ENCODE data around the gene IMPDH1.
A peak's percentile ranks its signal among the peaks of the same experiment; 100 is the strongest.

IMPDH1 gene

GRCh38 chr7:128434413-128435326, 24.9 kb upstream of the IMPDH1 start:
- DNase-seq (ENCODE audit: low spot score): no peak

- DNase-seq (ENCODE audit: low spot score): no peak
Measured at GRCh38 chr7:128431754-128432153, 22.0 kb upstream of the IMPDH1 start.

- DNase-seq (ENCODE audit: low spot score): no peak
Measured at GRCh38 chr7:128431221-128431620, 21.4 kb upstream of the IMPDH1 start.

- DNase-seq (ENCODE audit: low spot score): no peak
Measured at GRCh38 chr7:128430207-128430606, 20.4 kb upstream of the IMPDH1 start.

GRCh38 chr7:128427289-128427891, 17.6 kb upstream of the IMPDH1 start:
- DNase-seq (ENCODE audit: low spot score): peak; percentile 59

DNA sequence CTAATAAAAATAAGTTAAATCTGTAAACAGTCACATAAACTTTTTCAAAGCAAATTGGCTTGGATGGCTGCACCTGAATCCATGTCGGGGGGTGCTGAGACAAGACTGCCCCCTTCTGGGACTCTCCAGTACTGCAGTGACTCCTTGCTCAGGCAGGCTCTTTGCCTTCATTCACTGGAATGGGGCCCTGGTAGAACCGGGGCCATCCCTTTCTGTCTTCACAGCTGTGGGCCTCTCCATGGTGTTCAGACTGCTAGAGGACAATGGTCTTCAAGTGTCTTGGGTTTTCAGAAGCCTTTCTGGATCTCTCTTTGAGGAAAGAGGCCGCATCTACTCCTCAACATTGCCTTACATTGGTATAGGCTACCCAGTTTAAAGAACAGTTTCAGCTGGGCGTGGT, 16.1 kb upstream of the IMPDH1 start:
- DNase-seq (ENCODE audit: low spot score): peak; percentile 79

DNA sequence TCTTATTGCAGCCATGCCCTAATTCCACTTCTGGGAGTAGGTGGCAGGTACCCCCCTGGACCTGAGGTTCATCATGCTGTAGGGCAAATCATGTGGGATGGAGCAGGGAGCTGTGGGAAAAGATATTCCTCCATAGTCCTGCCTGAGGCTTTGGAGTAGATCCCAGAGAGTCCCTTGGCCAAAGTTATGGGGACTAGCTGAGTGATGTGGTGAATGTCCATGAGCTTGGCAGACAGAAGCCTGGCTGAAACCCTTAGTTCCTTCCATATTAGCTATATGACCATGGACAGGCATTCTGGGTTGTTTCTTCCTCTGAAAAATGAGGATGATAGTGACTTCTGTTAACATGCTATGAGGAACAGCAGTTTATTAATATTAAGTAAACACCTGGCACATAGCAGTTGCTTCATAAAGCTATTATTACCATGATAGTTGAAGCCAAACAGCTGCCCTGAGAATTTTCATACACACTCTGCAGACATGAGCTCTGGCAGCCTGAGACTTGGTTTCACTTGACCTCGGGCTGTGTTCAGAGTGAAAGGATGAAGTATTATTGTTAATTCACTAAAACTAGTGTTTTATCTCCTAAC, 15.0 kb upstream of the IMPDH1 start:
- DNase-seq (ENCODE audit: low spot score): no peak

- DNase-seq (ENCODE audit: low spot score): peak; percentile 19
Measured at GRCh38 chr7:128422842-128423241, 13.1 kb upstream of the IMPDH1 start.

DNA sequence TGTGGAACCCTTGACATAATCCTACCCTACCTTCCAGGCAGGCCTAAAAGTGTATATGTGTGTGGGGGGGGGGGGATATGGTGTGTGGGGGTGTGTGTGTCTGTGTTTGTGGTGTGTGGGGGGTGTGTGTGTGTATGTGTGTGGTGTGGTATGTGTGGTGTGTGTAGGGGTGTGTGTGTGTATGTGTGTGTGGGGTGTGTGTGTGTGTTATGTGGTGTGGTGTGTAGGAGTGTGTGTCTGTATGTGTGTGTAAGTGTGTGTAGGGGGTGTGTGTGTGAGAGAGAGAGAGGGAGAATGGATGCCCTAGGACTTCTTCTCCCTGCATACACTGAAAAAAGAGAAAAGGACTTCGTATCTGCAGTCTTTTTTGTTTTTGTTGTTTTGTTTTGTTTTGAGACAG, 12.3 kb upstream of the IMPDH1 start:
- DNase-seq (ENCODE audit: low spot score): no peak

DNA sequence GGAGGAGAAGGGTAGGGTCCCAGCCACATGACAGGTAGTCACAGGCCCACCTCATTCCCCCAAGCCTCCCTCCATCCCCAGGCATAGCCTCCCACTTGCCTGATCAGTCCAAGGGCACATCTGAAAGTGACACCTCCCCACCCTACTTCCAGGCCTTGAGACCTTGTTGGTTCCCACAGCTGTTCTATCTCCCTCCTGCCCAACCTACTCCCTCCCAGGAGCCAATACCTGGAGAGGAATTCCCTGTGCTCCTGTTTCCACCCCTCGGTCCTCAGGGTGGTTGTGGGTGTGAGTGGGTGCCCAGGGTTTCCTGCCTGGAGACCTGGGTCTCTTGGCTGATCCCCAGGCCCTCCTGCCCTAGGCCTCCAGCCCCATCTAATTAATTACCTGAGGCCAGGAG, 11.6 kb upstream of the IMPDH1 start:
- no peak for DNase-seq (ENCODE audit: low spot score)

DNA sequence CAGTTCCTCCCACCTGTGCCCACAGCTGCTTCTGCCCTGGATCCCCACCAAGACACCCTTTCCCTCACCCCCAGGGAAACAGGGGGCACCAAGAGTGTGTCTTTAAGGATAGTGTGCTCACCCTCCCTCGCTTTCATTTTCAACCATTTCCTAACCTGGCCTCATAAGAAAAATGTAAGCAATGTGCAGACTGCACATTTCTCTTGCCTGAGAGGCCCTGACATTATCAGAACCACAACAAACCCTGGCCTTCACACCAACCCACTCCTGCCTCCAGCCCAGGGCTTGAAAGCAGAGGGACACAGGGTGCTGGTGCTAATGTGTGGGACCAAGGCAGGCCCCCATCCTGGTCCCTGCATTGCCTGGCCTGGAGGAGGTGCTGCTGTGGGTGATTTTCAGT, 11.0 kb upstream of the IMPDH1 start:
- DNase-seq (ENCODE audit: low spot score): no peak

DNA sequence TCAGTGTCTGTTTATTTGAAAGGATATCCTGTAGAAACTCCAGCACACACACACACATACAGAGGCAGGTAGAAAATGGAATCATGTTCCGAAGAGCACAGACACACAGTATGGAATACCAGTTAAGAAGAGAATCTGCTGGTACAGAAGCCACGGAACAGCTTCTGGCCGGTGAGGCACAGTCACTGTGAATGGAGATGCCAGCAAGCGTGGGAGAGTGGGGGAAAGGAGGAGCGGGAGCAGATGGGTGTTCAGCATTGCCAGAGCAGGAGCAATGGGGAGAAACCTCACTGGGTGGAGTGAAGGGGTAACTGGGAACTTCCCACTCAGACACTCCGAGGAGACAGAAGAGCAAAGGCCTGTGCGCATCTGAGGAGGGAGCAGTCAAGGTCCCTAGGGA, 9.5 kb upstream of the IMPDH1 start:
- DNase-seq (ENCODE audit: low spot score): no peak

- DNase-seq (ENCODE audit: low spot score): no peak
Measured at GRCh38 chr7:128417071-128417470, 7.3 kb upstream of the IMPDH1 start.

GRCh38 chr7:128415217-128415785, 5.5 kb upstream of the IMPDH1 start:
- no peak for DNase-seq (ENCODE audit: low spot score)

GRCh38 chr7:128410451-128410753, 620 bp upstream of the IMPDH1 start:
- DNase-seq (ENCODE audit: low spot score): no peak

GRCh38 chr7:128408709-128409595, 830 bp downstream of the IMPDH1 start:
- DNase-seq (ENCODE audit: low spot score): no peak

GRCh38 chr7:128407751-128408708, 1.8 kb downstream of the IMPDH1 start:
- DNase-seq (ENCODE audit: low spot score): no peak

GRCh38 chr7:128407233-128407589, 2.6 kb downstream of the IMPDH1 start:
- DNase-seq (ENCODE audit: low spot score): no peak

DNA sequence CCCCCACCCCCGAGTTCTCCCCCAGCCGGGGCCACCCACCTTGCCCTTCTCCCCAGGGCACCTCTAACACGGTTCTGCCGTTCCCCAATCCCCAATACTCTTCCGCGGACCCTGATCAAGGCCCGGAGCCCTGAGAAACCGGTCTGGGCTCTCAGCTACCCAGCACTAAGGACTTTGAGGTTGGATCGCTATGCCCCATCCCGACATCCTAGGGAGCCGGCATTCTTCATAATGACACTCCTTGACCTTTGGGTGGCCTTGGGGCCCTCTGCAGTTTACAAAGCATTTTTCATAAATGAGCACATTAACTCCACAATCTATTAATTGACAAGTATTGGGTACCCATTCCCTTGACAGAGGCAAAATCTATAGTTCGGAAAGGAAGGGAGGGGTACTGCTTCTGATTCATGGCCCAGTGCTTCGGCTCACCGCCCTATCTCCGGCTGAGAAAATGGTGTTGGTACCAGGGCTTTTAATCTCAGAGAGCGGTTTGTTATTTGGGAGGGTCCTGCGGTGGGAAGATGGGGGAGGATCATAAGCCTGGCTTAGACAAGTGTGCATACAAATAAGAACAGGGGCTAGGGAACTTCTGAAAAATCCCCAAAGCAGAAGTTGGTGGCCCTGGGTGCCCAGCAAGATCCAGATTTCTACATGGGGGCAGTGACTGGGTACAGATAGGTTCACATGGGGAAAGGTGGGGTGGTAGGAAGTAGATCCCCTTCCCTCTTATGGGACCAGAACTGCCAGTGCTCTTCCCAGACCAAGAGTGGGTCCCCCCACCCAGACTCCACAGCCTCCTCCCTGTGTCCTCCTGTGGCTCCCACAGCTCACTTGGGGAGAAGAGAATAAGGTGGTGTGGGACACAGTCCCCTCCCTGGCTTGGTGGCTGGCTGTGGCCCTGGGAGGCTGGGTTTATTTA, 3.2 kb downstream of the IMPDH1 start:
- no peak for DNase-seq (ENCODE audit: low spot score)
